HG03064 (cell line): ENCODE measurements around the gene ARHGDIA.

ENCODE experiments used
- ATAC-seq: cut with Tn5 transposase; IDR thresholded peaks from one replicate; pipeline ENCODE4 v1.9.1; 2021; ENCODE audit warnings: low read depth; ENCODE audit not compliant: unreplicated experiment

The ARHGDIA gene

DNA sequence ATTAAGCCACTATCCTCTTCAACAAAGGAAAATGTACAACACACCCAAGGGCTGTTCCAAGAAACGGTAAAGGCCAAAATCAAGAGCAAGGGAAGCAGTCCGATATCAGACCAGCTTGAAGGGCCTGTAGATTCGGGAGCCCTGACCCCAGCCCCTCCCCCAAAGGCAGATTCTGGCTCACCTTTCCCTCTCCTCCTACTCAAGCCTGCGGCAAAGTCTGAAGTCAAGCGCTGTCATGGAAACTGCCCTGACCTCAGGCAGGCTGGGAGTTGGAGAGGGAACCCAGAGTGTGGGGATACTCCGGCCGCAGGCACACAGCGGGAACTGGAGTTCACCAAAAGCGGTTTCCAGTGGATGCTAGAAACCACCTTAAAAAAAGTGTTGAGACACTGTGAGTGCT, 18.5 kb upstream of the ARHGDIA start:
- ATAC-seq = no peak

DNA sequence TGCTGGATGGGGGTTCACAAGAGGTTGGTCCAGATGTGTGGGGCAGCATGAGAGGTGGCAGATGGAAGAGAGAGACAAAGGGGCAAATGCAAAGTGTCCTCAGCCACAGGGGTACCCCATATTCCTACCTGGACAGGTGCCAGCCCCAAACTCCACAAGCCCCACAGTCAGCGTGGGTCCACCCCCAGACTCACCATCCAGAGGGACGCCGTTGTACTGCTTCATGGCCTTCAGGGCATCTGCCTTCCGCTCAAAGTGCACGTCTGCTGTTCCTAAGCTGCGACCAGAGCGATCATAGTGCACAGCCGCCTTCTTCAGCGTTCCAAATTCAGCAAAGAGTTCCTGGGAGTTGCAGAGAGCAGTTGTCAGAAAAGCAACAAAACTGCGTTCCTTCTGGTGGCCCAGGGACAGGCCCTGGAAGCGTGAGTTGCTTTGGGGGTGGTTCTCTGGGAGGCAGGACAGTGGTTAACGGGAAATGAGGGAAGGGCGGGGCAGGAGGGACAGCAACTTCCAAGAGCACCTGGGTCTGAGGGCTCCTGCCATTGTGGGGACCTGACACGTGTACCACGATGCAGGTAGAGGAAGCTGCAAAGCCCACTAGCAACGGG, 18.0 kb upstream of the ARHGDIA start:
- no peak for ATAC-seq

DNA sequence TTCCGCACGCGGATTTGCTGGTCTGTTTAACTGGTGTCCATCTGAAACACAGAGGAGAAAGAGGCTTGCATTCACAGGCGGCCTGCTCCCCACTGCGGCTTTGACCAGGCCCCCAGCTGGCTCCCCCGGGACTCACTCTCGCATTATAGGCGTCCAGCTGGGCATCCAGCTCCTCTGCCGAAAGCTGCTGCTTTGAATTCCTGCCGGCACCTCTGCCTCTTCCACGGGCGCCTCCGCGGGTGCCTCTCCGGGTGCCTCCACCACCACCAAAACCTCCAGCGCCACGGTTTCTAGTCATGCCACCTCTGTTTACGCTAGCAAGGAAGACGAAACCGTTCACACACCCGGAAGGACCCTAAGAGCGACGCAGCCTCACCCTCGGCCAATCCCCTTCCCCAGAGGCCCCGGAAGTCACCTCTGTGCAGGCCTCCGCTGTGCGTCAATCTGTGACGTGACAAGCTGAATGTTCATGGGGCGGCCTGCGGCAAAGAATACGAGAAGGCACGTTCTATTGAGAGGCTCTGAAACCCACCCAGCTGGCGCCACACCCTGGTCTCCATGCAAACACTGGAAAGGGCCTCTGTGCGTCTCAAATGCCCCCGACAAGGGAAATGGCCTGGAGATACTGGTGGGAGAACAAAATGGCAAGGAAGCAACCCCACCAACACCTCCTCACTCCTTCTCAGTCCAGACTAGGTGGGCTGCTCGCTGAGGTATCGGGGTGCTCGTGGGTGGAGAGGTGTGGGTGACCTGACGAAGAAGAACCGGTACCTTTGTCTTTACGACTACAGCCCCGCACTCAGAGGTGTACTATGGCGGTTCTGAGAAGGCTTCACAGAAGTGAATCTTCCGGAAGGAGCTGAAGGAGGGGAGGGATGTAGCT, 17.2 kb upstream of the ARHGDIA start:
- ATAC-seq = no peak

DNA sequence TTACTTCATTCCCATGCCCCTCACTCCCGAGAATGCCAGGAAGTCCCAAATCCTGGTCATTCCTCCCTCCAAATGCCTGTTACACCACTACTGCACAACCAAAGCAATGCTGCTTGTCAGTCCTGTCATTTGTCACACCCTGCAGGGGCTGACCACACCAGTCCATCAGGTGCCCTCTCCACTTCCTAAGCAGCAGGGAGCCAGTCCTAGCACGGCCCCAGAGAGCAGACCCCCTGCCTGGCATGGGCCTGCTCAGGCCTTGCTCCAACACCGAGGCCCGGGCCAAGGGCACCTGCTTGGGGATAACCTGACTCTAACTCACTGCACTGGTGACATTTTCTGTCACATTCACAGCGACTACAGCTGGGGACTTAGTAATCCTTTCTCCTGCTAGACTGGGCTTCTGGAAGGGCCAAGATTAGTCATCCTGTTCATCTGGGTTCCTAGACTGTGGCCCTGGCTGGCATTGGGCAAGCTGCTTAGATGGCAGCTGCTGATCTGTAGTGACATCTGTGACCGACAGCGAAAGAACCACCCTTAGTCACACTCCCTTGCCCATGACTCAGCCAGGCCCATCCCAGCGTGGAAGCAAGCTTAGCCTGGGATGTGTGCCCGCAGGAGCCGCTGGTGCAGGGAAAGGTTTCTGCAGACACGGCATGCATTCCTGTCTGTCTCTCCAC, 14.9 kb upstream of the ARHGDIA start:
- ATAC-seq = no peak

DNA sequence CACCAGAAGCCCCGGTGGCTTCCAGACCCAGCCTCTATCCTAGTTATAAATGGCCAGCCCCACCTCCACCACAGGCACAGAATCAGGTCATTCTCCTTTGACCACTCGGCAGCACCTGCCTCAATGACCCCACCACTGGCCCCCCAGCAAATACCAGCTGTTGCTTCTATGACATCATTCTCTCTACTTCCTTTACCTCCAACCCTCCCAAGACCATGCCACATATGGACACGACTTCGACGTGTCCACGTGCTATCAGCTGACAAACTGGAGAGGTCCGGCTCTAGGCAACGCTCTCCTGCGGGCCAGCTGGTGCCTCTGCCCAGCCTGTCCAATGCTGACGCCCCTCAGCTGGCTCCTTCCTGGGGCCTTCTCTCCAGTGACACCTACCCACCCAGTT, 14.3 kb upstream of the ARHGDIA start:
- ATAC-seq = no peak

DNA sequence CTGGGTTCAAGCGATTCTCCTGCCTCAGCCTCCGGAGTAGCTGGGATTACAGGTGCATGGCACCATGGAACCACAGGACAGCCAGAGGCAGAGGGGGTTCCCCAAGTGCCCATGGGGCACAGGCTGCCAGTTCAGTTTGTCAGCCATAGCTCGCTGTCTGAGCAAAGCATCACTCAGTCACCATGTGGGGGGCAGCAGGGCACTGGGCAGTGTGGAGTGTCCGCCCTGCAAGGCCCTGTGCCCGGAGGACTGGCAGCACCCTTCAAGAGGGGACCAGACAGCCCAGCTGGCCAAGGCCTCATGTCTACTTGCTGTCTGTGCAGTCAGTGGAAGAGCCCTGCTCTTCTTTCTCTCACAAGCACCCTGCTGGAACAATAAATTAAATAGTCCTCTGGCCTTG, 13.8 kb upstream of the ARHGDIA start:
- ATAC-seq = no peak

DNA sequence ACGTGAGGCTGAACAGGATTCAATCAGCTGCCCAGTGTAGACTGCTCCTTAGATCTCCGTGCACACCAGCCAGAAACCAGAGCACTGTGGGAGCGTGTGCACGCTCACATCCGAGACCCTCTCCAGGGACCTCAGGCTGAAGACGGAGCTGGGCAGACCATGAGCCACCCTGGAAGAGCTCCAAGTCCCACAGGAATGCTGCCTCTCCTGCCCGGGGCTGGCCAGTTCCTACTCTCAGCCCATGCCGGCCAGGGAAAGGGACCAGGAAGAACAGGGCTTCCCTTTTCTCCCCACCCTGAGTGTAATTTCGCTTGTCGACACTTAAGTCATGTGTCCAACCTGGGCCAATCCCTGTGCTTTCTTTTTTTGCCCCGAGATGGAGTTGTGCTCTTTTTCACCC, 13.4 kb upstream of the ARHGDIA start:
- ATAC-seq = no peak

DNA sequence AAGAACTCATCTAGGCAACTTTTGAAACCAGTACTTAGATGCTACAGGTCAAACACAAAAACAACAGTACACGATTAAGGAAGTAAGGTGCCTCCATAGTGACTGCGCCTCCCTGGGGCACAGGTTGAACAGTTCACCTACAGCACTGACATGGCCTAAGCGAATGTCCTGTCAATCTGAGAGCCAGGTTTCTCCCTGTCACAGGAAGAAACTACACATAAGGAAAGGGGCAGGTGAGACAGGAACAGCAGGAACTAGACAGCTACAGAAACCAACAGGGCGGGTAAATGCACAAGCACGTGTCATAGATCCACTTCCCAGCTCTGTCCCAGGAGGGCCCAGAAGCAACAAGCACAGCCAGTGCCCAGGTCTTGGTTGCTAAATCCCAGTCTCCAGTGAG, 8.0 kb upstream of the ARHGDIA start:
- no peak for ATAC-seq

DNA sequence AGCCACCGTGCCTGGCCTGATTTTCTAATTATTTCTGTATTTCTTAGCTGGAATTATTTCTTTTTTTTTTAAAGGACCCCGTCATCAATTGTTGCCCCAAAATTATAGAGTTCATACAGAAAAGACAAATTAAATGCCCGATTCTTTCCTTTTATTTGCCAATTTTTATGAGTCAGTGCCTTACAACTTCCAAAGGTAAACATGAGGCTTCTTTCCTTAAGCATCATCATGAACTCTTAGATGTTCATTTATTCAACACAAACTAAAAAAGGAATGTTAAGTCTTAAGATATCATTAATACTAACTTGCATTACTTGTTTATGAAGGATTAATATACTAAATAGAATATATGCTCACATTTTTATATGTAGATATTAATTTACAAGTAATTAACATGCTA, 7.2 kb upstream of the ARHGDIA start:
- ATAC-seq = no peak

DNA sequence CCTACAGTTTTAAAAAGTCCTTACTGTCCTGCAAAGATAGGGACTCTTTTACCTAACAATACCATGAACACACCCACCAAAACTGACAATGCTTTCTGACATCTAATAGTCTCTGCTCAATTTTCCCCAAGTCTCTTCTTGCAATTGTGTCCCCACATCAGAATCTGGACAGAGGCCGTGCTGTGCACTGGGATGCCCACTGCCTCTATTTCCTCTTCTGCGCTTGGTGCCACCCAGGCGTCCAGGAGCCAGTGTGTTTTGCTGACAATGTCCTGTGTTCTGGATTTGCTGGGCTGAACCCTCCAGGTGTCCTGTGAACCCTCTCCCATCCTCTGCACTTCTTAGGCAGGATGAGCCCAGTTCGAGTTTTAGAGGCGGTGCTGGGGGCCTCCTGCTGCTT, 6.4 kb upstream of the ARHGDIA start:
- no peak for ATAC-seq

DNA sequence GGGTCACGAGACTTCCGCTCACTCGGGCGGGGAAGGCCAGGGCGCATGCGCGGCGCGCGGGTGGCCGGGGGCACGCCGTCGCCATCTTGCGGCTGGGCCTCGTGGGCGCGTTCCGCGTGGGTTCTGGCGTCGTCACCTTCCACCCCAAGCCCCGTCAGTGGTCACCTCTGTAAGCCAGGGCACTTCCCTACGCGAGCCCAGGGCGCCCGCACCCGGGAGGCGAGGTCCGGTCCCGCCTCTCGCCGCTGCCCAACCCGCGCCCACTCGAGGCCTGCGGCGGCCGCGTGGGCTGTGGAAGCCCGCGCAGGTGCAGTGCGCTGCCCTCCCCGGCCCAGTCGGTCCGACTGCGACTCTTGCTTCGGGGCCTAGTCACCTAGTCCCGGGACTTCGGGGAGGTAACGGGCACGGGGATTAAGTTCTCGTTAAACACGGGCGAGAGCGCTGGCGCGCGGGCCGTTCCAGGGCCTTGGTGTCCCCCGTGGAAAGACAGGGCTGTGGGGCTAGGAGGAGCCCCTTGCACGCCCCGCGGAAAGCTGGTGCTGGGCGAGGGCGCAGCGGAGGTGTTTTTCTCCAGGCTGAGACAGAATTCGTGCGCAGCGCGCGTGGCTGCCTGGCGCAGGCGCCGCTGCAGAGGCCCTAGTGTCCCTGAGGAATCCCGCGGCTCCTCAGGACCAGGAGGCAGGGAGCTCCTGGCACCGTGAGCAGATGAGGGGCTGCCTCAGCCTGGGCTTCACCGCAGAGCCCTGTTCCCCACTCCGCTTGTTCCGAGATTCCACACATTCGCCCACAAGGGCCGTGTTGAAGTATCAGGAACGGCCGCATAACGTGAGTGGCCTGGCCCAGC, 472 bp upstream of the ARHGDIA start:
- no peak for ATAC-seq

DNA sequence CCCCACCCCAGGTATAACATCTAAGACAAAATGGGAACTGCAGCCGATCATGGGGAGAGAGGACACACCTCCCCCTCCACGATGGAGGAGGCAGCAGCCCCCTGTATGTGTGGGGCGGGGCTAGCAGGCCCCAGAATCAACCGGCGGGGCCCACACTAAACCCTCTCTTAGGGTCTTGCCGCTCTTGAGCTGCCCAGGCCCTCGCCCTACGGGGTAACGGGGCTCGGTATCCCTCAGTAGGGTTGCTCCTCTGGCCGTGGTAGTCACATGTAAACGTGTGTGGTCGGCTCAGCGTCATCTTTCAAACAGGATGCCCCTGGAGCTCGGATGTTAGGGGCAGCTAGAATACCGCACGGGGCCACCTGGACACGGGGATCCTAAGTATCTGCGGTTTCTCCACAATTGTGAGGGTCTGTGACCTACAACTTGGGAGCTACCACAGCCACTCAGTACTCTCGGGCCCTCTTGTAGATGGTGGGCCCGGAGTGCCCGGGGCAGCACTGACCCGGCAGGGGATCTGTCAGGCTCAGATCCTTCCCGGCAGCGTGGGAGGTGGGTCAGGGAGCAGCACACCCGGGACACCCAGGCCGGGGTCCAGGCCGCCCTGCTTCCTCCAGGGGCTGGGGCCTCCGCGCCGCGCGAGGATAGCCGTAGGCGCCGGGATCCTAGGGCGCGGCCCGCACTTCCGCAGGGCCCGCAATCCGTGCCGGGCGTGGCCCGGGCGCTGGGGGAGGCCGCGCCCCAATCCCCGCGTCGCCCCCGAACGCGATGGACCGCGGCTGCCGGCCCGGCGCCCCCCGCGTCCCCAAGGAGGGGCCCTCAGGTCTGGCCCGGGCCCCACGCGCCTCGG, 781 bp downstream of the ARHGDIA start:
- ATAC-seq = no peak

DNA sequence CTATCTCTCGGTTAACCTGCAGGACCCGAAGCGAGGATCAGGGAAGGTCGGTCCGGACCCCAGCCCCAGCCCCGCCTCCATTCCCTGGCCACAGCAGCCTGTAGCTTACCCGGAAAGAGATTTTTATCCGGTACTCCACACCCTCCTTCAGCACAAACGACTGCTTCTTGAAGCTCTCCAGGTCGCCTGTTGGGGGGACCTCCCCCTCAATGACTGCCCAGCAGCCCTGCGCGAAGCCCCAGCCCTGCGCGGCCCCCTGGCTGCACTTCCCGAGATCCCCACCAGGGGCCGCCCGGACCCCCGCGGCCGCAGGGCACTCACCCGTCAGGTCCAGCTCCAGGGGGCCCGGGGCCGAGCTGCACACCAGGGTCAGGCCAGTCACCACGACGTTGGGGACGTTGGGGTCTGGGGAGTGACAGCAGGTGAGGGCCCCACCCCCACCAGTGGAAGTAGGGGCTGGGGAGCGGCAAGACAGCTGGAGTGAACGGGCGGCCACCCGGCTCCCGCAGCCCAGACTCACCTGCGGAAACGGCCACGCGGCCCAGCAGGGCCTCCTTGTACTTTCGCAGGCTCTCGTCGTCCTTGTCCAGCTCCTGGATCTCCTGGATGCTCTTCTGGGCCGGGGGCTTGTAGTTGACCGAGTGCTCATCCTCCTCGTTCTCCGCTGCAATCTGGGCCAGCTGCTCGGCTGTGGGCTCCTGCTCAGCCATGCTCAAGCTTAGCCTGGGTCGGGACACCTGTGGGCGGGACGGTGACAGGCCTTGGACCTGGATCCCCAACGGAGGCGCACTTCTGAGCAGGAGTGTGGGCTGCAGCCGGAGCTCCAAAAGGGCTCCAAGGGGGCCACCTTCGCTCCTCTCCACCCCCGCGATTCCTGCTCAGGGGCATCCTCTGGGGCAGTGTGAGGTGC, 1.7 kb downstream of the ARHGDIA start:
- ATAC-seq = no peak

DNA sequence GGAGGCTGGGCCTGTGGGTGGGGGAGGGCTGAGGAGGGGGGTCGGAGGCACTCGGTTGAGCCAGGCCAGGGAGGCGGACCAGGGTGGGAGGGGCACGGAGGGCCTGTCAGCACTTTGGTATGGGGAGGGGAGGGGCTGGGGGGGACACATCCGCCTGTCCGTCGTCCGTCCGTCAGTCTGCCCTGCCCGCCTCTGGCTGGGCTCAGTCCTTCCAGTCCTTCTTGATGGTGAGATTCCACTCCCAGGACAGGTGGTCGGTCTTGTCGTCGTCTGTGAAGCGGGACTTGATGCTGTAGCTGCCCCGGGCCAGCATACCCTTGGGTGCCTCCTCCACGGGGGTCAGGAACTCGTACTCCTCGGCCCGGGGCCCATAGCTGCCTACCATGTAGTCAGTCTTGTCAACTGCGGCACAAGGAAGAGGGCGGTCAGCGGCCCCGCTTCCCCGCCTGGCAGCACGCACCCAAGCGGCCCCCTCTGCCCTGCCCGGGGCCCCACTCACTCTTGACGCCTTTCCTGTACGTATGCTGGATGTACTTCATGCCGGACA, 2.4 kb downstream of the ARHGDIA start:
- no peak for ATAC-seq

DNA sequence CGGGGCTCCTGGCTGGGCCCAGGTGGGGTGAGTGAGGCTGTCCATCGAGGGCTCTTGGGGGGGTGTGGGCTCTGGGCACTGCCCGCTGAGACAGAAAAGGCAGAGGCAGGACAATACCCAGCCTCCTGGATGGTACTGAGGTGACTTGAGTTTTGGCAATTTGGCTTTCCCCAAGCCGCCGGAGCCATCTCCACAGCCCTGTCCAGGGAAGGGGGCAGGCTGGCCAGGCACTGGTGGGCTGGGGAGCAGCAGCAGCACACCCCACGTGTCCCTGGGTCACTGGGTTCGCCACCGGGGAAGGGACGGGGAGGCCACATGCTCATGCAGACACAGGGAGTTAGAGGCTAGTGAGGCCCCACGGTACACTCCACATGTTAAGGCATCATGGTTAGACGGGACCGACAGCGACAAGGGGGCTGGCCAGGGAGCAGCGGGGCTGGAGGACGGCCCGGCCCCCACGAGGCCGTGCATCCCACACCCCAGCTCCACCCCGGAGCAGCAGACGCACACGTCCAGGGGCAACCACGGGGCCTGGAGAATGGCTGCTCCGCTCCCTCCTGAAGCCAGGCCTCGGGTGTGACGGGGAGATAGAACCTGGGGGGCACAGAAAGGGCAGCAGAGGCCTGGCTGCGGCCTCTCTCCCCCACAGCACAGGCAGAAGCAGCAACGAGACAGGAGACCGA, 3.0 kb downstream of the ARHGDIA start:
- no peak for ATAC-seq

DNA sequence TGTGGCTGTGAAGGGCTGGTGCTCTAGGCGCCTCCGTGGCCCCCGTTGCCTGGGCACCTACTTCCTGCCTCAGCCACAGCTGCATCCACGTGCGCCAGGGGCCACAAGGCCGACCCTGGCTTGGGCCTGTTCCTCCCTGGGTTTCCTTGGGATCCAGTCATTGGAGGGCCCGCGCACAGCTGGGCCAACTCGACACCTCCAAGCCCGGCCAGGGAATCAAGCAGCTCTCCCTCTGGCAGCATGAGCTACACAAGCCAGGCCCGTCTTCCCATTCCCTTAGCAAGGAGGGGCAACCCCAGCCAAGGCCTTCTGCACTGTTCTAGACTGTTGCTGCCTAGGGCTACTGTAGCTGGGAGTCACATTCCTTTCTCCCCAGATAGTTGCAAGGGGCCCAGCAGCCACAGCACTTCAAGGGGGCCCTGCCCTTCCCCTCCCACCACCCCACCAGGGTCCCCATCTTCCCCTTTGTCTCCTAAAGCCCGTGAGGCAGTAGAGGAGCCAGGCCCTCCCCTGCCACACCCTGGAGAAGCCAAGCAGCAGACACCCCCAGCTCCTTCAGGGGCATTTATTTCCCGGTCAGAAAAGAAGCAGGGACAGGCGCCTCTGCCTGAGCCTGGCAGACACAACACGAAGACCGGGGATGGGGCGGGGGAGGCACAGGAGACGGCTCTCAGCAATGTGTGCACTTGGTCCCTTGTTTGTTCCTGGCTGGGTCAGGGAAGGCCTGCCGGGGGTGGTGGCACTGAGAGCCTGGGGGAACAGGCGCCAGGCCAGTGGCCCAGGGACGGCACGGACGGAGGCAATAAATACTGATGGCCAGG, 3.8 kb downstream of the ARHGDIA start:
- no peak for ATAC-seq

DNA sequence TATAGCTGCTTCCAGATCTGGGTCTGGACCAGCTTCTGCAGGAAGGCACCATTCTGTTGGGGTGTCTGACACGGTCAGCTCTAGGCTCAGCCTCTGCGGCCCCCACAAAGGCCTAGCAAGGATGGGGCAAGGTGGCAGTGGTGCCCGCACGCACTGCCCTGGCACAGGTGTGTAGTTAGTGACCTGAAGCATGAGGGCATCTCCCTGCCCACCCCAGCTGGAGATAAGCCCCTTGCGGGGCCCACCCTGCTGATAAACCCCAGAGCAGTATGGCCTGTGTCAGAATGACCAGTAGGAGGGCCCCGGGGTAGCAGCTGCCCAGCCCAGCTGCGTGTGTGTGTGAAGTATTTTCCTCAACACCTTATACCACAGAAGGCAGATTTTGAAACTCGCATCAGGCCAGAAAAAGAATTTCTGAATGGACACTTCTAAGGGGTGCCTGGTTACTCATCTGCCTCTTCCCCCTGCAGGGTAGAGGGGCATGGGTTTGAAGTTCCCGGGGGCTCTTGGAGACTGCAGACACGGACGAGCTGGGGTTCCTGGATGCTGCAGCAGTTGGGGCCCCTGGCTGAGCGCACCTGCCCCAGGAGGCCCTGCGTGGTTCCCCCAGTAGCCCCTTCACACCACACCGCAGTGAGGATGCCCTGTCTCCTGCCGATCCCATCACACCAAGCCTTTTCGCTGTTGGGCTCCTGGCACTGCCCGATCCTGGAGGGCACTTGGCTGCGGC, 4.5 kb downstream of the ARHGDIA start:
- no peak for ATAC-seq
